CD4-positive, alpha-beta memory T cell (primary cell): ENCODE results near the gene JUNB. TPM values are rescaled to one million over a fixed set of nuclear protein-coding genes. Genes with fewer than 3 reads are reported as not detected.

Source experiments
- CTCF ChIA-PET: fragments of 350-600 bp; sonication (Branson Sonifier 250); formaldehyde crosslinking; loops from one replicate; lab custom pipeline; 2021; ENCODE audit warnings: inconsistent platforms; ENCODE audit not compliant: partially characterized antibody; lab: Charles Lee
- POLR2A ChIA-PET: fragments of 350-600 bp; sonication (Branson Sonifier 250); formaldehyde crosslinking; loops from one replicate; lab custom pipeline; 2021; ENCODE audit not compliant: partially characterized antibody; lab: Charles Lee
- DNase-seq, 5 donors: peaks; one replicate each; pipeline versions ENCODE4 v3.0.0 to v3.0.0-alpha.2; 2020 to 2022; ENCODE audit warnings: mixed read lengths in 1 of 5
- H3K27ac ChIP-seq: one replicate; pipeline ENCODE4 v1.7.0; 2013; ENCODE audit warnings: low read depth, low read length
- H3K27me3 ChIP-seq: 2 replicates; pipeline ENCODE4 v1.7.0; 2013; ENCODE audit warnings: mild to moderate bottlenecking, low read length, moderate library complexity; ENCODE audit not compliant: insufficient read depth
- H3K36me3 ChIP-seq: 2 replicates; pipeline ENCODE4 v1.7.0; 2013; ENCODE audit warnings: mild to moderate bottlenecking, low read length, moderate library complexity; ENCODE audit not compliant: insufficient read depth
- H3K4me1 ChIP-seq: 2 replicates; pipeline ENCODE4 v1.7.0; 2013; ENCODE audit warnings: mild to moderate bottlenecking, low read length, moderate library complexity; ENCODE audit not compliant: insufficient read depth
- H3K4me3 ChIP-seq, 2 donors: one replicate each; pipeline ENCODE4 v1.7.0; 2013; ENCODE audit warnings: low read length in 2 of 2, mild to moderate bottlenecking in 1 of 2
- H3K9me3 ChIP-seq, 2 donors: one replicate each; pipeline ENCODE4 v1.7.0; 2013; ENCODE audit warnings: low read length in 2 of 2, control low read depth in 1 of 2; ENCODE audit not compliant: control insufficient read depth in 1 of 2
- H3K27ac Mint-ChIP-seq, 7 donors: one replicate each; pipeline ENCODE4 v1.8.0; 2020 to 2021; ENCODE audit warnings: mixed read lengths in 7 of 7, mild to moderate bottlenecking in 6 of 7, inconsistent platforms in 3 of 7, moderate library complexity in 3 of 7
- H3K27me3 Mint-ChIP-seq, 2 donors: one replicate each; pipeline ENCODE4 v1.8.0; 2020 to 2021; ENCODE audit warnings: mixed read lengths in 2 of 2
- H3K36me3 Mint-ChIP-seq, 2 donors: one replicate each; pipeline ENCODE4 v1.8.0; 2020 to 2021; ENCODE audit warnings: mixed read lengths in 2 of 2, inconsistent platforms in 1 of 2, mild to moderate bottlenecking in 1 of 2
- H3K4me1 Mint-ChIP-seq, 4 donors: one replicate each; pipeline ENCODE4 v1.8.0; 2020 to 2021; ENCODE audit warnings: mixed read lengths in 4 of 4, mild to moderate bottlenecking in 1 of 4
- H3K4me3 Mint-ChIP-seq, 8 donors: one replicate each; pipeline ENCODE4 v1.8.0; 2020 to 2021; ENCODE audit warnings: mixed read lengths in 8 of 8, mild to moderate bottlenecking in 7 of 8, moderate library complexity in 6 of 8, inconsistent platforms in 3 of 8
- H3K9me3 Mint-ChIP-seq, 8 donors: one replicate each; pipeline ENCODE4 v1.8.0; 2020 to 2021; ENCODE audit warnings: mixed read lengths in 8 of 8, mild to moderate bottlenecking in 5 of 8, inconsistent platforms in 3 of 8, moderate library complexity in 1 of 8
- intact Hi-C: fragments of 100-400 bp; cut with micrococcal nuclease; formaldehyde crosslinking; loops from one replicate; pipeline ENCODE4 v1.15.1; 2023
- polyA plus RNA-seq, 2 donors: library from polyadenylated mRNA; unstranded; fragments of 300-500 nt; fragmentation: Illumina TruSeq; gene quantifications; one replicate each; pipeline ENCODE4 v1.2.3, GENCODE V29; 2021
- total RNA-seq, 2 experiments: library from RNA; stranded (reverse); gene quantifications; one replicate each; pipeline ENCODE4 v1.2.3, GENCODE V29; 2021

Gene JUNB
- total and polyA plus RNA-seq, 4 experiments from 2014 or later, result 103 to 3,132 (median 438) TPM

- no peaks in the 10 kb centered on the region for H3K36me3 ChIP-seq
- CTCF ChIA-PET, result interaction anchor here (0.8 to 2.2 kb wide), 2 partner anchors 14 to 131 kb away, joined by 3 to 7 read pairs; no protein-coding TSS in a partner anchor
- H3K27ac Mint-ChIP-seq, result peak overlapping the region in 1 of 7 donors; percentile 55
- peak overlapping the region in 1 of 2 donors; percentile 13 for H3K4me3 ChIP-seq
- H3K27me3 ChIP-seq, result peaks cover 72% of the 10 kb centered on the region
- peaks cover 10 to 38% (median 26%) of the 10 kb centered on the region in 4 donors for H3K4me1 Mint-ChIP-seq
- DNase-seq, result no peak
- peaks cover 0 to 4% of the 10 kb centered on the region in 2 donors for H3K36me3 Mint-ChIP-seq
- H3K9me3 Mint-ChIP-seq, result peaks cover 0 to 9% (median 3%) of the 10 kb centered on the region in 8 donors
- POLR2A ChIA-PET, result interaction anchor here (1.3 kb wide), 1 partner anchor 41 kb away, joined by 3 read pairs; no protein-coding TSS in a partner anchor
- intact Hi-C loops, result no loop called here
- H3K4me1 ChIP-seq, result peaks cover 35% of the 10 kb centered on the region
- no peaks in the 10 kb centered on the region for H3K9me3 ChIP-seq
- no peak overlapping the region for H3K27ac ChIP-seq
- H3K27me3 Mint-ChIP-seq, result peaks cover 63 to 64% of the 10 kb centered on the region in 2 donors
- peak overlapping the region in 6 of 8 donors; percentile 52 to 82 (median 65) for H3K4me3 Mint-ChIP-seq
Measured at GRCh38 chr19:12833738-12834565, 42.7 kb downstream of the JUNB start.

GRCh38 chr19:12834566-12834943, 43.3 kb downstream of the JUNB start, which contains the start of gene RTBDN:
TSS of gene RTBDN (minus strand) at chr19:12834579. CDS start at chr19:12829979, 4,600 bp downstream.
- Mint-ChIP-seq H3K36me3 (peaks cover 0 to 4% of the 10 kb centered on the region in 2 donors), H3K27me3 (peaks cover 66 to 68% of the 10 kb centered on the region in 2 donors), H3K4me3 (peak within 1 kb of the TSS; percentile 60 to 82 (median 66)), H3K9me3 (peaks cover 0 to 11% (median 4%) of the 10 kb centered on the region in 8 donors), H3K4me1 (peaks cover 16 to 44% (median 32%) of the 10 kb centered on the region in 4 donors), H3K27ac (peak within 1 kb of the TSS in 4 of 7 donors; percentile 47 to 90 (median 58))
- no peak within 1 kb of the TSS for H3K27ac ChIP-seq
- H3K9me3 ChIP-seq, result no peaks in the 10 kb centered on the region
- intact Hi-C loops, result no loop called here
- peak within 1 kb of the TSS in 1 of 2 donors; percentile 13 for H3K4me3 ChIP-seq
- DNase-seq, result no peak
- H3K36me3 ChIP-seq, result no peaks in the 10 kb centered on the region
- CTCF ChIA-PET, result interaction anchor here (0.8 to 2.2 kb wide), 2 partner anchors 14 to 131 kb away, joined by 3 to 7 read pairs; no protein-coding TSS in a partner anchor
- POLR2A ChIA-PET, result interaction anchor here (1.3 kb wide), 1 partner anchor 42 kb away, joined by 3 read pairs; no protein-coding TSS in a partner anchor
- peaks cover 39% of the 10 kb centered on the region for H3K4me1 ChIP-seq
- H3K27me3 ChIP-seq, result peaks cover 73% of the 10 kb centered on the region

- intact Hi-C loops, result no loop called here
- Mint-ChIP-seq H3K9me3 (peaks cover 0 to 11% (median 4%) of the 10 kb centered on the region in 8 donors), H3K27ac (peak overlapping the region in 1 of 7 donors; percentile 55), H3K36me3 (peaks cover 0 to 4% of the 10 kb centered on the region in 2 donors), H3K27me3 (peaks cover 65 to 67% of the 10 kb centered on the region in 2 donors), H3K4me3 (peak overlapping the region in 5 of 8 donors; percentile 52 to 82 (median 65)), H3K4me1 (peaks cover 20 to 51% (median 33%) of the 10 kb centered on the region in 4 donors)
- no peaks in the 10 kb centered on the region for H3K9me3 ChIP-seq
- no peak overlapping the region for H3K27ac ChIP-seq
- no peaks in the 10 kb centered on the region for H3K36me3 ChIP-seq
- ChIA-PET CTCF (interaction anchor here (2.2 kb wide), 1 partner anchor 13 kb away, joined by 7 read pairs; no protein-coding TSS in a partner anchor), POLR2A (no interaction called here)
- H3K4me1 ChIP-seq, result peaks cover 39% of the 10 kb centered on the region
- no peak overlapping the region for H3K4me3 ChIP-seq
- H3K27me3 ChIP-seq, result peaks cover 72% of the 10 kb centered on the region
- no peak for DNase-seq
Measured at GRCh38 chr19:12834976-12835757, 43.9 kb downstream of the JUNB start.

GRCh38 chr19:12836529-12836863, 45.2 kb downstream of the JUNB start:
- H3K36me3 Mint-ChIP-seq, result peaks cover 0 to 4% of the 10 kb centered on the region in 2 donors
- H3K4me3 Mint-ChIP-seq, result peak overlapping the region in 2 of 8 donors; percentile 37 to 59

GRCh38 chr19:12837225-12837624, 45.9 kb downstream of the JUNB start:
- no peak for DNase-seq
- Mint-ChIP-seq H3K27ac (peak overlapping the region in 2 of 7 donors; percentile 8 to 73), H3K4me1 (peaks cover 26 to 58% (median 38%) of the 10 kb centered on the region in 4 donors), H3K4me3 (peak overlapping the region in 5 of 8 donors; percentile 1 to 63 (median 6)), H3K36me3 (peaks cover 3 to 4% of the 10 kb centered on the region in 2 donors), H3K9me3 (peaks cover 0 to 7% (median 4%) of the 10 kb centered on the region in 8 donors), H3K27me3 (peaks cover 66% of the 10 kb centered on the region in 2 donors)
- ChIA-PET CTCF (interaction anchor here (0.8 to 1.5 kb wide), 8 partner anchors 9 to 76 kb away, joined by 3 to 6 read pairs (median 4); partner anchors contain the start of genes PRDX2 and THSD8), POLR2A (no interaction called here)
- no peaks in the 10 kb centered on the region for H3K9me3 ChIP-seq
- peaks cover 50% of the 10 kb centered on the region for H3K4me1 ChIP-seq
- H3K27ac ChIP-seq, result no peak overlapping the region
- H3K4me3 ChIP-seq, result no peak overlapping the region
- intact Hi-C loops, result no loop called here
- no peaks in the 10 kb centered on the region for H3K36me3 ChIP-seq
- H3K27me3 ChIP-seq, result peaks cover 77% of the 10 kb centered on the region

More at GRCh38 chr19:12836529-12836863, 45.2 kb downstream of the JUNB start:
- Histone ChIP-seq H3K4me3 (no peak overlapping the region), H3K27ac (no peak overlapping the region), H3K27me3 (peaks cover 79% of the 10 kb centered on the region), H3K4me1 (peaks cover 52% of the 10 kb centered on the region), H3K9me3 (no peaks in the 10 kb centered on the region), H3K36me3 (no peaks in the 10 kb centered on the region)
- POLR2A ChIA-PET, result no interaction called here
- peaks cover 67 to 68% of the 10 kb centered on the region in 2 donors for H3K27me3 Mint-ChIP-seq
- DNase-seq, result no peak
- H3K27ac Mint-ChIP-seq, result peak overlapping the region in 1 of 7 donors; percentile 8
- H3K4me1 Mint-ChIP-seq, result peaks cover 26 to 62% (median 42%) of the 10 kb centered on the region in 4 donors
- intact Hi-C loops, result no loop called here
- CTCF ChIA-PET, result interaction anchor here (0.8 to 1.5 kb wide), 5 partner anchors 9 to 70 kb away, joined by 3 to 5 read pairs (median 4); no protein-coding TSS in a partner anchor
- peaks cover 0 to 12% (median 4%) of the 10 kb centered on the region in 8 donors for H3K9me3 Mint-ChIP-seq

GRCh38 chr19:12838182-12838885, 47.0 kb downstream of the JUNB start, which contains the start of gene MAST1:
TSS of gene MAST1 (plus strand) at chr19:12838515. CDS start at chr19:12838573, 58 bp downstream.
- intact Hi-C loops, result no loop called here
- ChIA-PET POLR2A (no interaction called here), CTCF (interaction anchor here (1.2 kb wide), 1 partner anchor 9 kb away, joined by 4 read pairs; no protein-coding TSS in a partner anchor)
- Mint-ChIP-seq H3K4me3 (peak within 1 kb of the TSS; percentile 52 to 88 (median 71)), H3K27me3 (peaks cover 64 to 65% of the 10 kb centered on the region in 2 donors), H3K9me3 (peaks cover 0 to 7% (median under 1%) of the 10 kb centered on the region in 8 donors), H3K27ac (peak within 1 kb of the TSS in 5 of 7 donors; percentile 23 to 87 (median 73)), H3K36me3 (peaks cover 2 to 3% of the 10 kb centered on the region in 2 donors), H3K4me1 (peaks cover 23 to 49% (median 31%) of the 10 kb centered on the region in 4 donors)
- Histone ChIP-seq H3K36me3 (no peaks in the 10 kb centered on the region), H3K9me3 (no peaks in the 10 kb centered on the region), H3K4me3 (peak within 1 kb of the TSS in 1 of 2 donors; percentile 24), H3K27ac (no peak within 1 kb of the TSS), H3K4me1 (peaks cover 39% of the 10 kb centered on the region), H3K27me3 (peaks cover 66% of the 10 kb centered on the region)
- DNase-seq, result peak in 4 of 5 donors; percentile 42 to 58 (median 55)
